Uterus (tissue), 4 donors: ENCODE measurements around the gene PEMT. TPM values are rescaled to one million over a fixed set of nuclear protein-coding genes. Genes with fewer than 3 reads are reported as not detected.

Experiments used
- DNase-seq, 2 donors: peaks; one replicate each; pipeline ENCODE4 v3.0.0-alpha.2; 2019 to 2020
- H3K27ac ChIP-seq, 2 donors: fragments of 200-600 bp; sonication (generic); 1 replicate in 1 of 2; 2 replicates in 1 of 2; pipeline ENCODE4 v1.5.1; 2016 to 2018
- H3K27me3 ChIP-seq, 2 donors: fragments of 200-600 bp; sonication (generic); one replicate each; pipeline ENCODE4 v1.5.1; 2018 to 2019; ENCODE audit warnings: control low read depth in 1 of 2
- H3K36me3 ChIP-seq, 2 donors: fragments of 200-600 bp; sonication (generic); one replicate each; pipeline ENCODE4 v1.5.1; 2019; ENCODE audit warnings: control low read depth in 1 of 2
- H3K4me1 ChIP-seq, 2 donors: fragments of 200-600 bp; sonication (generic); one replicate each; pipeline ENCODE4 v1.5.1; 2018 to 2019; ENCODE audit warnings: control low read depth in 1 of 2
- H3K4me3 ChIP-seq, 2 donors: fragments of 200-600 bp; sonication (generic); 1 replicate in 1 of 2; 2 replicates in 1 of 2; pipeline ENCODE4 v1.5.1; 2018 to 2019; ENCODE audit warnings: mild to moderate bottlenecking in 1 of 2
- H3K9me3 ChIP-seq, 2 donors: fragments of 200-600 bp; sonication (generic); one replicate each; pipeline ENCODE4 v1.5.1; 2019; ENCODE audit warnings: control low read depth in 1 of 2
- POLR2A ChIP-seq, 2 donors: fragments of 450-650 bp; IDR thresholded peaks; one replicate each; pipeline ENCODE4 v1.6.1; 2016; ENCODE audit warnings: antibody characterized with exemption in 2 of 2, mild to moderate bottlenecking in 1 of 2, moderate library complexity in 1 of 2
- intact Hi-C: fragments of 100-400 bp; cut with DNase I; formaldehyde crosslinking; loops from one replicate; pipeline ENCODE4 v1.15.1; 2023; ENCODE audit warnings: low total_unique reads
- total RNA-seq, 4 donors: library from RNA; depleted of rRNA in 3 of 4; stranded (reverse); fragments of >200 nt in 3 of 4; gene quantifications; one replicate each; pipeline versions ENCODE4 v1.1.0 to v1.2.4, GENCODE V29; 2014 to 2023
- TF ChIP-seq, protein P1 (sequence below), 4 experiments: fragments of 200-600 bp in 2 of 4; fragments of 450-650 bp in 2 of 4; sonication (generic) in 2 of 4; IDR thresholded peaks; one replicate each; pipeline ENCODE4 v1.5.1; 2016 to 2019; ENCODE audit warnings: antibody characterized with exemption in 4 of 4, mild to moderate bottlenecking in 2 of 4, moderate library complexity in 1 of 4
- donor health status: DM: yes; HTN: yes; CAD: no.

Gene PEMT
- total RNA-seq, 4 donors from 2014 or later = 26.3 to 61.7 (median 32.2) TPM

DNA sequence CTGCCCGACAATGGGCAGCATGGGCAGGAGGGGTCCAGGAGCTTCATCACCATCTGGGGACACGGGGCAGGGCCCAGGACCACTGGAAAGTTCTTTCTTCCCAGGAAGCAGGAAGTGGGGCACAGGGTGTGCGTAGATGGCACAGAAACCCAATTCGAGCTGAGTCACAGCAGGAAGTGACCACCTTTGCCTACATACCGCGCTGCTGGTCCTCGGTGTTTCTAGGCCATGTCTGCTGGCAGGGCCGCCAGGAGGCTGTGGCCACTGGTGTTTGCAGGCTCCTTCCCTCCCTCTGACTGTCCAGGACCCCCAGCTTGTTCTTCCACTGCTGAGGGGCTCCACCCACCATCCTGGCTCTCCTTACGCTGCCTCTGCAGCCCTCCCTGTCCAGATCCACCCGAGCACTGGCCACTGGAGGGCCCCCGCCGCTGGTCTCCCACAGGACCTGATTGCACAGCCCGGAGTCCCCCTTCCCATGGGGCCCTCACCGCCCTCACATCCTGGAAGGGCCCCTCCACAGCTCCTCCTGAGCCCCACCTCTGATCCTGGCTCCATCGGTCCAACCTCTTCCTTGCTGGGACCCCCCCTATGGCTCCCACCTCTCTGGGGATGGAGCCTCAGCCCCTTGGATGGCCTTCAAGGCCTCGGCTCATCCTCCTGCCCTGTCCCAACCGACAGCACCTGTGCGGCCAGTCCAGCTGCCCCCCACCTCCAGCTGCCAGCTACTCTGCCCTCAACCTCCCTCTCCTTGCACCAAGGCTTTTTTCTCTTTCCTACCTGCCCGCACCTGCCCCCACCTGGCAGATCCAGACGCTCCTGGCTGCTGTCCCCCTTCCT, 80.8 kb downstream of the PEMT start:
- Histone ChIP-seq H3K4me1 (no peaks in the 10 kb centered on the region), H3K27me3 (no peaks in the 10 kb centered on the region), H3K36me3 (no peaks in the 10 kb centered on the region), H3K27ac (no peak overlapping the region), H3K9me3 (no peaks in the 10 kb centered on the region), H3K4me3 (no peak overlapping the region)
- intact Hi-C loops = no loop called here
- no peak for TF ChIP-seq POLR2A (IDR thresholded peaks at IDR 0.05)
- TF ChIP-seq, protein P1, sequence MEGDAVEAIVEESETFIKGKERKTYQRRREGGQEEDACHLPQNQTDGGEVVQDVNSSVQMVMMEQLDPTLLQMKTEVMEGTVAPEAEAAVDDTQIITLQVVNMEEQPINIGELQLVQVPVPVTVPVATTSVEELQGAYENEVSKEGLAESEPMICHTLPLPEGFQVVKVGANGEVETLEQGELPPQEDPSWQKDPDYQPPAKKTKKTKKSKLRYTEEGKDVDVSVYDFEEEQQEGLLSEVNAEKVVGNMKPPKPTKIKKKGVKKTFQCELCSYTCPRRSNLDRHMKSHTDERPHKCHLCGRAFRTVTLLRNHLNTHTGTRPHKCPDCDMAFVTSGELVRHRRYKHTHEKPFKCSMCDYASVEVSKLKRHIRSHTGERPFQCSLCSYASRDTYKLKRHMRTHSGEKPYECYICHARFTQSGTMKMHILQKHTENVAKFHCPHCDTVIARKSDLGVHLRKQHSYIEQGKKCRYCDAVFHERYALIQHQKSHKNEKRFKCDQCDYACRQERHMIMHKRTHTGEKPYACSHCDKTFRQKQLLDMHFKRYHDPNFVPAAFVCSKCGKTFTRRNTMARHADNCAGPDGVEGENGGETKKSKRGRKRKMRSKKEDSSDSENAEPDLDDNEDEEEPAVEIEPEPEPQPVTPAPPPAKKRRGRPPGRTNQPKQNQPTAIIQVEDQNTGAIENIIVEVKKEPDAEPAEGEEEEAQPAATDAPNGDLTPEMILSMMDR (IDR thresholded peaks at IDR 0.05) = no peak
- no peak for DNase-seq

DNA sequence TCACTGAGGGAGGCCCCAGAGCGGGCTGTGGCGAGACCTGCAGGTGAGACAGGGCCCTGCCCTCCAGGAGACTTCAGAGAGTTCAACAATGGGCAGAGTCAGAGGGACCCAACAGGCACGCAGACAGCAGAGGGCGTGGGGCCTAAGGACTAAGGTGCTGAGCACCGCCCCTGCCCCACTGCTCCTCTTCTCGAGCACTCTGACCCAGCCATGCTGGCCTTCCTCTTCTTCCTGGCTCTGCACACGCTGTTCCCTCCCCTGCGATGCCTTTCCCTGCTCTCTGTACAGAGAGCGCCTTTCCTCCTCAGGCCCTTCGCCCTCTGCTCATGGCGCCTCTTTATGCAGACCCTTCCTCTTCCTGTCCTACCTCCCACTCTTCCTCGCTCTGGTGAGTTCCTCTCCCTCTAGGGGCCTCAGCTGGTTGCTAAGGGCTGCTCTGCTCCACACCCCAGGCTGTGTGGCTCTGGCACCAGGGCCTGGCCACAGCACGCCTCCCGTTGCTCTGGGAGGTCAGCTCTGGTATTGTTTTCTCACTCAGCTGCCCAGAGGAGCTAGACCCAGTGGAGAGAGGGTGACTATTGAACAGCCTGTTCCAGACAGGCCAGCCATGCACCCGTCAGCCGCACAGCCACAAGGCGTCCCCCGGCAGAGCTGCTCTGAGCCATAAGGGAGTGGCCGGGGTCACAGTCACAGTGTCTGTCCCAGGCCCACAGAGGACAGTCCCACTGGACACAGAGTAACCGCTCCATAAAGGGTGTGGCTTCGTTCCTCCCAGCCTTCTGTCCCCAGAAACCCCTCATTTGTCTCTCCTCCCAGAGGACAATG, 81.7 kb downstream of the PEMT start:
- DNase-seq = no peak
- intact Hi-C loops = no loop called here

DNA sequence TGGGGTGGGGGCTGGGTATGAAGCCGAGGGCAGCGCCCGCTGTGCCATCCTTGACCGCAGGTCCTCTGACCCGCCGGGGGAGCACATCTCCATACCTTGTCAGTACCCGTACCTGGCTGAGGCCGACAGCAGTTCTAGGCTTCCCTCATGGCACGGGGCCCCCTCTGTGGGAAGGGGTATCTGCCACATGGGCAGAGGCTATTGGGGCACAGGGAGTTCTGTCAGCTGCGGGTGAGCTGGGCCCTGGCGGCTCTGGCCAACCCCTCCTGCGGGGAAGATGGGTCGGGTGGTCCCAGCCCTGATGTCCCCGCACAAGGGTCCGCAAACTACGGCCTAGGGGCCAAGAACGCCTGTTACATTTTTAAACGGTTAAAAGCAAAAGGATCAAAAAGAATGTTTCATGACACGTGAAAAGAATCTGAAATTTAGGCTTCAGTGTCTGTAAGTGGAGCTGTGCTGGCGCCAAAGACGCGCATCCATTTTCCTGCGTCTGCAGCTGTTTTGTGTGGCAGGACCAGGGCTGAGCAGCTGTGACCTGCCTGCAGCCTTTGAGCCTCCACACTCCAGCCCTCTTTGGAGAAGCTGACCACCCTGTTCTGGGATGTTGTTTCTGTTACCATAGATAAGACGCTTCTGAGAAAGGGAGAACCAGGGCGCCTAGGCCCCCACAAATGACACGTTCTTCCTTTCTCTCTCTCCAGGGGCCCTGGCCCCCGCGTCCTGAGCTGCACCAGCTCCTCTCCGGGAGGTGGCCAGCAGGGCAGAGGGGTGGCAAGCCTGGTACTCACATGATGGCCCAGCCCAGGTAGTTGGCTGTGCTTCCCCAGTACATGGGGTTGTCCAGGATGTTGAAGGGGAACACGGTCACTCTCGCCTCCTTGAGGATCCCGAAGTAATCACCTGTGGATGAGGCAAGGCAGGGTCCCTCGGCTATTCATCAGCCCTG, 82.6 kb downstream of the PEMT start:
- H3K36me3 ChIP-seq = no peaks in the 10 kb centered on the region
- intact Hi-C loops = no loop called here
- no peaks in the 10 kb centered on the region for H3K9me3 ChIP-seq
- no peak for DNase-seq
- no peak overlapping the region for H3K27ac ChIP-seq
- H3K4me1 ChIP-seq = no peaks in the 10 kb centered on the region
- no peak overlapping the region for H3K4me3 ChIP-seq
- H3K27me3 ChIP-seq = no peaks in the 10 kb centered on the region
- no peak for TF ChIP-seq POLR2A (IDR thresholded peaks at IDR 0.05)
- TF ChIP-seq, protein P1 (IDR thresholded peaks at IDR 0.05) = no peak

More for the DNA sequence above, 81.7 kb downstream of the PEMT start:
- Histone ChIP-seq H3K4me3 (no peak overlapping the region), H3K27me3 (no peaks in the 10 kb centered on the region), H3K36me3 (no peaks in the 10 kb centered on the region), H3K9me3 (no peaks in the 10 kb centered on the region), H3K27ac (no peak overlapping the region), H3K4me1 (no peaks in the 10 kb centered on the region)
- TF ChIP-seq, protein P1 (IDR thresholded peaks at IDR 0.05) = no peak
- TF ChIP-seq POLR2A (IDR thresholded peaks at IDR 0.05) = no peak

DNA sequence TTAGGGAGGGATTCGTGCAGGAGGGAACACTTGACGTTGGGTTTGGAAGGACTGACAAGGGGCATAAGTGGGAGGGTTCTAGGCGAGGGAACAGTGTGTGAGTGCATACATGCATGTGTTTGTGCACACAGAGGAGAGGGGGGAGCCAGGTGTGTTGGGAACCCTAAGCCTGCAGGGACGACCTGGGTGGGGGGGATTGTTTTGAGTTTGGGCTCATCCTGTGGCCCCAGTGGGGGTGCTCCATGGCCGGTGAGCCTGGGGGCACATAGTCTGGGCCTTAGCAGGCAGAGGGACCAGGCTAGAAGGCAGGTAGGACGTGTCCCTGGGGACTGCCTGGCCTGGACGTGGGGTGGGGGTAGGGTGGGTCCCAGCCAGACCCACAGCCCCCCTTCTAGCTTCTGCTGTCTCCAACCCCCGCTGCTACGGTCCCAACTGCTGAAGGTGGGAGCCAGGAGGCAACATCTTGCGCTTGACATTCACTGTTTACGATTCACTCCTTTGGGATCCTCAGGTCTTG, 83.4 kb downstream of the PEMT start:
- H3K27me3 ChIP-seq = no peaks in the 10 kb centered on the region
- H3K36me3 ChIP-seq = no peaks in the 10 kb centered on the region
- no peaks in the 10 kb centered on the region for H3K9me3 ChIP-seq
- intact Hi-C loops = no loop called here
- no peak overlapping the region for H3K27ac ChIP-seq
- no peak for DNase-seq
- H3K4me1 ChIP-seq = no peaks in the 10 kb centered on the region
- H3K4me3 ChIP-seq = no peak overlapping the region
- no peak for TF ChIP-seq POLR2A (IDR thresholded peaks at IDR 0.05)
- TF ChIP-seq, protein P1 (IDR thresholded peaks at IDR 0.05) = no peak
